ENCODE data around the gene WNT7B.

The WNT7B gene

DNA sequence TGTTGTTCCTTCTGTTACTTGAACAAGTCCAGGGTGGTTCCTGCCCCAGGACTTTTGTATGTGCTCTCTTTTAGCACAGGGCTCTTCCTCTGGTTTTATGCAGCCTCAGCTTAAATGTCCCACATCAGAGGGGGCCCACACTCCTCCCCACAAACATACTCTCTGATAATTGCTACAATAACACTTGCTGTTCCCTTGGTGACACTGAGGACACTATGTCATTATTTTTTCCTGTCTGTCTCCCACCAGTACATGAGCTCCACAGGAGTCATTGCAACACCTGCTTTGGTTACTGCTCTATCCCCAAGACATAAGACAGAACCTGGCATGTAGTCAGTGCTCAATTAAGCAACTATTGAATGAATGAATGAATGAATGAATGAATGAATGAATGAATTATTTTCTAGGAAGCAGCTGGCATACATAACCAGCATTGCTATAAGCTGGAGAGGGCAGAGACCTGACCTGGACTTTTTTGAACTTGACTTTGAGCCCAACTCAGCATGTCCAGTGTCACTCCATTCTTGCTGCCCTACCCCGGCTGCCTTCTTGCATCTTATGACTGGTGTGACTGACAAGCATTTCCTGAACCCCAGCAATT lies 7.5 kb upstream of the WNT7B start:
- Histone ChIP-seq H3K79me2 (ENCODE audit: control insufficient read depth, low read length) (no peaks in the 10 kb centered on the region), H3F3A (ENCODE audit: control insufficient read depth, insufficient read depth) (0 out of 2 replicates have a peak, but pooled peaks cover 1% of the 10 kb centered on the region), H3K36me3 (ENCODE audit: control insufficient read depth, low read length) (no peaks in the 10 kb centered on the region), H3K27ac (ENCODE audit: low read depth, low read length) (no peak overlapping the region), H3K9me2 (replicated peaks; ENCODE audit: control insufficient read depth, low read length) (no peaks in the 10 kb centered on the region), H3K4me1 (ENCODE audit: control insufficient read depth, low read length) (peaks cover 1% of the 10 kb centered on the region), H3K27me3 (ENCODE audit: control insufficient read depth, low read length) (no peaks in the 10 kb centered on the region), H4K20me1 (ENCODE audit: control insufficient read depth, insufficient read depth, low read depth, low read length) (no peaks in the 10 kb centered on the region), H3K9me3 (ENCODE audit: control insufficient read depth, insufficient read depth, low read length) (peaks cover 8% of the 10 kb centered on the region; the same call in 1 of the 2 replicates), H3K4me3 (ENCODE audit: low read length) (no peak overlapping the region), H3K4me2 (ENCODE audit: low read length) (no peak overlapping the region)
- no peak for TF ChIP-seq EZH2phosphoT487 (IDR thresholded peaks at IDR 0.05; ENCODE audit: borderline replicate concordance, low read length)
- TF ChIP-seq, protein P1, sequence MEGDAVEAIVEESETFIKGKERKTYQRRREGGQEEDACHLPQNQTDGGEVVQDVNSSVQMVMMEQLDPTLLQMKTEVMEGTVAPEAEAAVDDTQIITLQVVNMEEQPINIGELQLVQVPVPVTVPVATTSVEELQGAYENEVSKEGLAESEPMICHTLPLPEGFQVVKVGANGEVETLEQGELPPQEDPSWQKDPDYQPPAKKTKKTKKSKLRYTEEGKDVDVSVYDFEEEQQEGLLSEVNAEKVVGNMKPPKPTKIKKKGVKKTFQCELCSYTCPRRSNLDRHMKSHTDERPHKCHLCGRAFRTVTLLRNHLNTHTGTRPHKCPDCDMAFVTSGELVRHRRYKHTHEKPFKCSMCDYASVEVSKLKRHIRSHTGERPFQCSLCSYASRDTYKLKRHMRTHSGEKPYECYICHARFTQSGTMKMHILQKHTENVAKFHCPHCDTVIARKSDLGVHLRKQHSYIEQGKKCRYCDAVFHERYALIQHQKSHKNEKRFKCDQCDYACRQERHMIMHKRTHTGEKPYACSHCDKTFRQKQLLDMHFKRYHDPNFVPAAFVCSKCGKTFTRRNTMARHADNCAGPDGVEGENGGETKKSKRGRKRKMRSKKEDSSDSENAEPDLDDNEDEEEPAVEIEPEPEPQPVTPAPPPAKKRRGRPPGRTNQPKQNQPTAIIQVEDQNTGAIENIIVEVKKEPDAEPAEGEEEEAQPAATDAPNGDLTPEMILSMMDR (IDR thresholded peaks at IDR 0.05; ENCODE audit: low read depth, low read length, poor library complexity, severe bottlenecking): no peak

DNA sequence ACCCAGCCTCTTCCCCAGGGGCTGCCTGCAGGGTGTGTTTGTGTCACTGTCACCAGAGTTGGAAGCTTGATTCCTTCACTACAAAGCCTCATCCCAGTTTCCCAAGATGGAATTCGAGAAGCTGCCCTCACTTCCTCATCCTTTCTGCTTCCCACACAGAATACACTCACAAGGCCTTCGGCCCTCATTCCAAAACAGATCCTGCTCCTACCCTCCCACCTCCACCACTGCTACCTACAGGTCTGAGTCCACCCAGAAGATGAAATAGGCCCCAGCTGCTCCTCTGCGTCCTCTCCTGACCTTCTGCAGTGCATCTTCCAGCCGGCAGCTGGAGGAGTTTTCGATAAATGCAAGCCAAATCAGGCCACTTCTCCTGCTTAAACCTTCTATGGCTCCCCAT lies 6.8 kb upstream of the WNT7B start:
- no peaks in the 10 kb centered on the region for H3K27me3 ChIP-seq (ENCODE audit: control insufficient read depth, low read length)
- H3K79me2 ChIP-seq (ENCODE audit: control insufficient read depth, low read length): no peaks in the 10 kb centered on the region
- H3K4me3 ChIP-seq (ENCODE audit: low read length): no peak overlapping the region
- H3K9me2 ChIP-seq (replicated peaks; ENCODE audit: control insufficient read depth, low read length): no peaks in the 10 kb centered on the region
- H3K27ac ChIP-seq (ENCODE audit: low read depth, low read length): no peak overlapping the region
- H3K36me3 ChIP-seq (ENCODE audit: control insufficient read depth, low read length): no peaks in the 10 kb centered on the region
- H3K9me3 ChIP-seq (ENCODE audit: control insufficient read depth, insufficient read depth, low read length): peaks cover 8% of the 10 kb centered on the region; the same call in 1 of the 2 replicates
- H3K4me2 ChIP-seq (ENCODE audit: low read length): no peak overlapping the region
- TF ChIP-seq EZH2phosphoT487 (IDR thresholded peaks at IDR 0.05; ENCODE audit: borderline replicate concordance, low read length): no peak
- TF ChIP-seq, protein P1 (IDR thresholded peaks at IDR 0.05; ENCODE audit: low read depth, low read length, poor library complexity, severe bottlenecking): no peak
- H3F3A ChIP-seq (ENCODE audit: control insufficient read depth, insufficient read depth): 0 out of 2 replicates have a peak, but pooled peaks cover 3% of the 10 kb centered on the region
- H3K4me1 ChIP-seq (ENCODE audit: control insufficient read depth, low read length): peaks cover 5% of the 10 kb centered on the region
- no peaks in the 10 kb centered on the region for H4K20me1 ChIP-seq (ENCODE audit: control insufficient read depth, insufficient read depth, low read depth, low read length)

DNA sequence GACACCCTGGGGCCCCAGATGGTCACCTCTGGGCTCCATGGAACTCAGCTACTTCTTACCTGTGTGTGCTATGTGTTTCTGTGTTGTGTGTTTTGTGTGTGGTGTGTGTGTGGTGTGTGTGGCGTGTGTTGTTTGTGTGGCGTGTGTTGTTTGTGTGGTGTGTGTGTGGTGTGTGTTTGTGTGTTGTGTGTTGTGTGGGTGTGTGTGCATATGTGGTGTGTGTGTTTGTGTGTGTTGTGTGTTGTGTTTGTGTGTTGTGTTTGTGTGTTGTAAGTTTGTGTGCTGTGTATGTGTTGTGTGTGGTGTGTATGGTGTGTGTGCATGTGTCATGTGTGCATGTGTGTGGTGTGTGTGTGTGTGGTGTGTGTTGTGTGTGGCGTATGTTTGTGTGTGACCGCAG lies 3.8 kb upstream of the WNT7B start:
- H3F3A ChIP-seq (ENCODE audit: control insufficient read depth, insufficient read depth): 0 out of 2 replicates have a peak, but pooled peaks cover 3% of the 10 kb centered on the region
- H3K4me3 ChIP-seq (ENCODE audit: low read length): no peak overlapping the region
- TF ChIP-seq, protein P1 (IDR thresholded peaks at IDR 0.05; ENCODE audit: low read depth, low read length, poor library complexity, severe bottlenecking): no peak
- no peak for TF ChIP-seq EZH2phosphoT487 (IDR thresholded peaks at IDR 0.05; ENCODE audit: borderline replicate concordance, low read length)
- H3K4me2 ChIP-seq (ENCODE audit: low read length): no peak overlapping the region
- H3K79me2 ChIP-seq (ENCODE audit: control insufficient read depth, low read length): no peaks in the 10 kb centered on the region
- H3K27ac ChIP-seq (ENCODE audit: low read depth, low read length): no peak overlapping the region
- no peaks in the 10 kb centered on the region for H3K9me3 ChIP-seq (ENCODE audit: control insufficient read depth, insufficient read depth, low read length)
- peaks cover 16% of the 10 kb centered on the region for H3K4me1 ChIP-seq (ENCODE audit: control insufficient read depth, low read length)
- no peaks in the 10 kb centered on the region for H3K9me2 ChIP-seq (replicated peaks; ENCODE audit: control insufficient read depth, low read length)
- 0 out of 2 replicates have a peak, but pooled peaks cover 5% of the 10 kb centered on the region for H4K20me1 ChIP-seq (ENCODE audit: control insufficient read depth, insufficient read depth, low read depth, low read length)
- no peaks in the 10 kb centered on the region for H3K36me3 ChIP-seq (ENCODE audit: control insufficient read depth, low read length)
- peaks cover 18% of the 10 kb centered on the region for H3K27me3 ChIP-seq (ENCODE audit: control insufficient read depth, low read length)
